Renal pelvis (tissue), 4 donors: ENCODE data around the gene DOCK1. TPM values are rescaled to one million over a fixed set of nuclear protein-coding genes. Genes with fewer than 3 reads are reported as not detected.

Experiments
- DNase-seq: peaks from one replicate; pipeline ENCODE4 v3.0.0-alpha.2; 2013
- polyA plus RNA-seq, 3 donors: library from polyadenylated mRNA; unstranded; fragments of 120-200 nt; gene quantifications; one replicate each; pipeline ENCODE4 v1.2.1, GENCODE V29; 2013; ENCODE audit not compliant: insufficient read length in 3 of 3

Gene DOCK1
- polyA plus RNA-seq, 3 donors, result 61.5 to 65.1 (median 61.9) TPM

DNA sequence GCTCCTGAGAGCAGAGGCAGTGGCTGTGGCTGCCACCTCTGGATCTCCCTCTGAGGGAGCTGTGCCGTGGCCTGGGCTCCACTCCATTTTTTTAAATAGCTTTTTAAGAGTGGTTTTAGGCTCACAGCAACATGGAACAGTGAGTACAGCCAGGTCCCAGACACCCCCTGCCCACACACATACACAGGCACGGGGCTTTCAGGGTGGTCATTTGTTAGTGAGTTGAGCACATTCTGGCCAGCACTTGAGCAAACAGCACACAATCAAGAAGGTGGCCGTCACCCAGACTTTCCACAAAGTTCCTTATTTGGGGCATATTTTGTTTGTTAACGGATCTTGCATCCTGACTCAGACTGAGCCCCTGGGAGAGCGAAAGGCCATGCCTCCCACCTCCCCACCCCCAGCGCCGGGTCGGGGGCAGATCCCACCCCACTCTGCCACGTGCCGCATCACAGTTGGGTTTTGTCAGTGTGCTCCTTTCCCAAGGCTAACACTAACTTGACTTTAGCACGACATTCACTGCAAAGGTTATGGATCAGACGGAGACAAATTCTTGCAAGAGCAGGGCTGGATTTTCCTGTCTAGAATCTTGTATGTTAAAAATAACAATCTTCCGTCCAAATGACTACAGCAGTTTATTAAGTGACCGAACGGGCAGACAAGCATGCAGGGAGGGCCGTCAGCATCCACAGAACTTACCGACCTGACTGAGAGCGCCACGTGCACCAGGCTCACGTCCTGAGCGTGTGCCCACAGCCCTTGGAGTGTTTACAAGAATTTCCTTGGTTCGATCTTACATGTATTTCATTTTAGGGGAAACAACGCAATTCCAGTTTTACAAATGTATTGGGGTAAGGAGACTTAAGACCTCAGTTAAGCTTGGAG is 487.4 kb downstream of the DOCK1 start:
- peak; percentile 51 for DNase-seq

DNA sequence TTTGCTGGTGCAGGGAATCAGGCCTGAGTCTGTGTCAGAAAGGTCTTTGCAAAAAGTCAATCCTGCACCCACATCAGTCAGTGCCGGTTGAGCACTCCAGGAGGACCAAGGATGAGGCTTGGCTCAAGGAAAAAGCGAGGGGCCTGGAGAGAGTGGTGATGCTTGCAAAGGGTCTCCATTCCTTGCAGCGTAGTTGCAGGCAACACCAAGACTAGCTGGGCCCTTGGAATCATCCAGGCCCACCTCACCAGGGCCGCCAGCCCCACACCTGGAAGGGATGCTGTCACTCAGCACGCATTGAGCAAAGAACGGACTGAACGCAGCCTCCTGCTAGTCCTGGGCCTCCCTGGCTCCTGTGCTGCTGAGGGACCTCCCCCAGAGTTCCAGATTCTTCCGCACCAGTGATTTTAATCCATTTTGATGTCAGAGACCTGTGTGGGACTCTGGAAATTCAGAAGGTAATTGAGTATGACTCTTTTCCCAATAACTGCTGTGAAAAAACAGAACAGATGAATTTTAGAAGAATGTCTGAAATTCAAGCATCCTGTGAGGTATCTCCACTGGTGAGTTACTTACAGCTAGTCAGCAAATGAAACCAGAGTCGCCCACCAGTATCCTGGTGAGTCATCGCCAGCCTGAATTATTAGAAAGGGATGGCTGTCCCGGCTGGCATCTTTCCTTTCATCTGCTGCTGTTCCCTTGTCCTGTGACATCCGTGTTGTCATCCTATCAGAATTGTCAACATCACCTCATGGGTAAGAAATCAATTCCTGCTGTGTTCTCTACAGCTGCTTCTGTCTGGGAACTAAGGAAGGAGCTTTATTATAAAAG is 493.1 kb downstream of the DOCK1 start:
- DNase-seq, result no peak

DNA sequence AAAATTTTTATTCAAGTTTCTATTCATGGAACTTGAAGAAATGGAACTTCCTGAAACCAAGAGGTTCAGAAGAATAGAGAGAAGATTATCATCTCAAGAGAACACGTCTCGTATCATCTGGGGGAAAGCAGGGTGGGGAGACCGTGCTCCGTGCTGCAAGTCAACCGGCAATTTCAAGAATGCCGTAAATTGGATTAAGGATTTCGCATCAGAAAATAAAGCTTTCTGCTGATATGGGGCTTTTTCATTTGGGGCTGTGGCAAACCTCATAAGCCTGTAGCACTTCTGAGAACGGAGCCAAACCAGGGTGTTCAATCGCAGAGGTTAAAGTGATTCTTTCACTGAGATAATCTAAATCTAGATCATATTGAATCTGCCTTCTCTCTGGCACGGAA is 493.7 kb downstream of the DOCK1 start:
- DNase-seq, result no peak

DNA sequence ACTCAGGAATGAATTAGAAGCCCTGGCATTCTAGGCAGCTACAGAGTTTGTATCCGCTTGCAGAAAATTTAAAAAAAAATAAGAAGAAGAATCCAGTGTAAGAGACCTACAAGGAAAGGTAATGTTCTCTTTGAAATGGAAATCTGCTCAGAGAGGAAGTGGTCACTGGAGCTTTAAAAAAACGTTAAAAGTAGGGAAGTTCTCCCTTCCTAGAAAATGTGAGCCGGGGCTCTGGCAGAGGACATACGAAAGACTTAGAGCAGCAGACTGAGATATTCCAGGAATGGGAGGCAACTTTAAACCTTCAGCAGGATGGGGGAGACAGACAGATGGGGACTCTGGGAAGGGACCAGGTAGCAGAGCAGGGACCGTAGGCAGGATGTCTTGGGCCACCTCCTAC is 494.4 kb downstream of the DOCK1 start:
- DNase-seq, result no peak

DNA sequence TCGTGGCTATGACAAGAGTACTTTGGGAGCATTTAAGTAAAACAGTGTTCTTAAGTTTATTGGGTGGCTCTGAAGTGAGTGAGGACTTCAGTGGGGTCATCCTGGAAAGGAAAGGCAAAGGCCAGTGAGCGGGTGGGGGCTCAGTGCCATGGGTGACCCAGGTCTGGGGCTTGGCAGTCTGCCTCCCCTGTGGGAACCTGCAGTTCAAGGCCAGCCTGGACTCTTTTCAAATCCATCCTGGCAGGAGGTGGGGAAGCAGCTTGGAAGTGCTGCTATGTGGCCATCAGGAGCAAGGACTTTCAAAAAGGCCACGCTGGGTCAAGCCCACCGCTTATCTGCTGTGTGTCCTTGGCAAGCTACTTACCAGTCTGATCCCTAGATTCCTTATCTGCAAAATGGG is 495.0 kb downstream of the DOCK1 start:
- no peak for DNase-seq

DNA sequence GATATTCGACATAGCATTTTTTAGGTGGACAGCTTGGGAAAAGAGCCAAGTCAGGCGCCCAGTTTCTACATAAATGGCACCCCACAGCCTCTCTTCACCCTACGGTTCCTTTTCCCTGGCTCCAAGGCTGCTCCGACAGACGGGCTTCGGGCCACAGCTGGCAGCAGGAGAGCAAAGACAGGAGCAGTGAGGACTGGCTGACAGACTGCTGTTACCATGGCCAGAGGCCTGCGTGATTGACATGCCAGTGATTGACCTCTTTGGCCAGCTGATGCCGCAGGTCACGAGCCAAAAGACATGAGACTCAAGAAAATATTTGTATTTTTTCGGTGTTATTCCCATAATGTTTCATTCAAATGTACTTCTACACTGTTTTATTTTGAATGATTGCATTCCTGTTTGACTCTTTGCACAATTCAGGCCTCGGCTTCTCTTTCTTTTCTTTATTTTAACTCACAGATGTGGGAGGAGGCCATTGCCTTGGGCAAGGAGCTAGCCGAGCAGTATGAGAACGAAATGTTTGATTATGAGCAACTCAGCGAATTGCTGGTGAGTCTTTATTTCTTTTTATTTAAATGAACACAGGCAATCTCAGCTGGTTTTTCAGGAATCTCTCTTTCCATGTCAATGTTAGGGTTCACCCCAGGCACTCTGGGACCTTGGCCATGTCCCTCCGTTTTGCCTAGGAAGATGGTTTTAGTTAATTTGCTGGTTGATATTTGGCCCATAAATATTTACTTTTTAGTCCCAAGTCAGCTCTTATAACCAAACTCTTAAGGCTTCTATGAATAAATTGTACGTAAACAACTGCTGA is 497.6 kb downstream of the DOCK1 start:
- no peak for DNase-seq

DNA sequence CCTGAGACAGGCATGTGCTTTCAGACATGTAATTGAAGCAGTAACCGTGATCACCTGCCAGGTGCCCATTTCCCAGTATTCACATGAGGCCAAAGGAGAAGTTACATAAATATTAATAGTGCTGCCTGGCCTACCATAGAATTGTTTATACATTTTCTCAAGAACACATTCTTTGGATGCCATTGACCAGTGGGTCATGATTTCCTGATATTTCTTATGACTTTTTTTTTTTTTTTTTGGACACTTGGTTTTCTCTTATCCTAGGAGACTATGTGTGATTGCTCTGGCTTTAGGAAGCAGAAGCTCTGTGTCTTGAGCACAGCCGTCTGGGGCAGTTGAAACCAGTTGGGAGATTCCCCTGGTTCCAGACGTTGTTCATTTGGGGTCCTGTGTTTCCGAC is 500.0 kb downstream of the DOCK1 start:
- no peak for DNase-seq

DNA sequence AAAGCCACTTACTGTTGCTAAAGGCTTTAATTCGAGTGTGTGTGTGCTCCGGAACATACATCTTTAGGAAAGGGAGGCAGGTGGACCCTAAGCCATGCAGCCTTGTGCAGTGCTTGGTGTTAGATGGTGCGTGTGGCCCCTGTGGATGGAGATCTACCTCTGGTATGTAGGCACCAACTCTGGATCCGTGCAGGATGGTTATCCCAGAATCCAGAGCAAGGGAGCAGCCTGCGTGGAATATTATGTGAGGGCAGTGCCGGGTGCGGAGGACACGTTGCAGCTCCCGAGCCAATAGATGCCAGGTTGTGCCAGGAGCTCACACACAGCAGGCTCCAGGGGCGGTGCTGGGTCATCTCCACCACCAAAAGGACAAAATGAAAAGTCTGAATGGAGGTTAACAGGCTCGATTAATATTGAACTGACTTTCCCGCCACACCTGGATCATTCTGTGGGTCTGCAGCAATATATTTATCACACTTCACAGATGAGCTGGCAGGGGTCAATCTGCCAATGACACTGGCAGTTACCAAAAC is 500.9 kb downstream of the DOCK1 start:
- no peak for DNase-seq

DNA sequence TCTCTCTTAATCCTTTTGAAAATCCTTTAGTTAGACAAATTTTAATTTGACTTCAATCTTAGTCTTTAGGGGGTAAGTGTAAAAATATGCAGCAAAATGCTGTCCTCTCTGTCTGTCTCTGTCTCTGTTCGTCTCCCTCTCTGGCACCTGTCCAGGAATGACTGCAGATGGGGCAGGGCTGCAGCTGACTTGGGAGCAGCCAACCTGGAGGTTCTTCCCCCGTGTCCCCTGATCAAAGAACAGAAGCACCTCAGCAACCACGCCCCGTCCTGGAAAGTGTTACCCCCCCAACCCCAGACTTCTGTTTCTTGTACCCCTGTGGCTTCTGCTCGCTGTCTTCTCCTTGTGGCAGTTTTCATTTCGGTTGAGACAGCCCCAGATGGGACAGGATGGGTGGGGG is 502.3 kb downstream of the DOCK1 start:
- no peak for DNase-seq

DNA sequence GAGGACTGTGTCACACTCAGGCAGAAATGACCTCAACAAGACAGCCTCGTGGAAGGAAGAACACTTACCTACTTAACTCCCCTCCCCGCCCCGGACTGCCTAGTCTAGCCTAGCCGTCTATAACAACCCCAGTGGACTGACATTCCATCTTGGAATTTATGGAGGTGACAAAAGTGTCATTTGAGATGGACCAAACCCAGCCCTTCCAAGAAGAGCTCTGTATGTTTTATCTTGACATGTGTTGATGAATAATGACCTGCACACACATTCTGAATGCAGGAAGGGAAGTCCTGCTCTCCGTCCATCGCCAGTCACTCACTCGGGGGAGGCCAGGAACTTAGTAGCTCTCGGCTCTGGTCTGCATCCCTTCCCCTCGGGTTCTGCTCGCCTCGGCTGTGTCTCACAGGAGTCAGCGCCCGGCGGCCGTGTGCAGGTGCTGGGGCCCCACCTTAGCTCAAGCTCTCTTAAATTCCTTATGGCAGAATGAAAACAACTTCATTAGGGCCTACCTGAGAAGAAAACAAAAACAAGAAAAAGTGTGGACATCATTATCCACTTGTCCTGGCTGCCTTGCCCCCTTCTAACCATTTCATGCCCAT is 503.0 kb downstream of the DOCK1 start:
- peak; percentile 19 for DNase-seq

DNA sequence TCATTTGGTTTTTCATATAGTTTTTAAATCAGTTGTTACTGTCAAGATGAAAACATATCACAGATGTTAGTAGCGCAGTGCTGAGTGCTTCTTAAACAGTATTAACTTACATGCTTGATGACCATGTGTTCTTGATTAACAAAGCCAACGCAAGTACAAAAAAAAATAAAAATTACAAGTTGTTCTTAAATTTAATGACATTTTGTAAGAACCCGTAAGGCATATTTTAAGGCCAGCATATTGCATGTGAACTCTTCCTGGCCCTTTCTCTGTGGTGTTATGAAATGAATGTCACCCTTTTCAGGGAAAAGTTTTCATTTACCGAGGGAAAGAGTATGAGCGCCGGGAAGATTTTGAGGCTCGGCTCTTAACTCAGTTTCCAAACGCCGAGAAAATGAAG is 503.5 kb downstream of the DOCK1 start:
- DNase-seq, result peak; percentile 28

DNA sequence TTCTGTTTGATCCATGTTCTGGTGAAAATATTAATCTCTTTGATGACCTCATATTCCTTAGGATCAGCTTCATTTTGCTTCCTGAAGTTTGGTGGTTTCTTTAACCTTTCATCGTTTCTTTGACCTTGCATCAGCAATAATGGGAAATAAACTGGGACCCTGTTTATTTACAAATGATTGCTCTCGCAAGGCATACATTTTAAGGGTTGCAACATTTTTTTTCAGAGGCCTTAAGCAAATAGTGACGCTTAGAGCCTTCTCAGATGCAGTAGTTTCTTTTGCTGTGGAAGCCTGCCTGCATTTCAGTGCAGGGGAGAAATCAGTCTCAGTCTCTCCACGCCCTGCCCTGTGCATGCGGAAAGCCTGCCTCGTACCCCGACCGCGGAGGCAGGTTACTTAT is 504.8 kb downstream of the DOCK1 start:
- no peak for DNase-seq

DNA sequence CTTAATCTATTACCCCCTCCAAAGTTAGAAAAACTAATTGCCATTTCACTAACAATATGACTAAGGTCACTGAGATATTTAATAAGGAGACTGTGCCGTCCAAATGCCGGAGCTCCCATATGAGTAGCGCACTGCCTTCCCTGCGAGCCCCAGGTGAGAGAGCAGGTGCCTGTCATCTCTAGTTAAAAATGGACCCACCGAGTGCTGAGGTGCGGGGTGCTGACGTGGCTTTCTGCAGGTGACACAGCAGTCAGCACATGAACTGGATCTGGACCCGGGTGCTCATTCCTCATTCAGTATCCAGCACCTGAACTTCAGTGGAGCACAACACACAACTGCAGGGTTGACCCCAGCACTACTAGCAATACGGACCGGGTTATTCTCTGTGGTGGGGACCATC is 505.8 kb downstream of the DOCK1 start:
- no peak for DNase-seq

DNA sequence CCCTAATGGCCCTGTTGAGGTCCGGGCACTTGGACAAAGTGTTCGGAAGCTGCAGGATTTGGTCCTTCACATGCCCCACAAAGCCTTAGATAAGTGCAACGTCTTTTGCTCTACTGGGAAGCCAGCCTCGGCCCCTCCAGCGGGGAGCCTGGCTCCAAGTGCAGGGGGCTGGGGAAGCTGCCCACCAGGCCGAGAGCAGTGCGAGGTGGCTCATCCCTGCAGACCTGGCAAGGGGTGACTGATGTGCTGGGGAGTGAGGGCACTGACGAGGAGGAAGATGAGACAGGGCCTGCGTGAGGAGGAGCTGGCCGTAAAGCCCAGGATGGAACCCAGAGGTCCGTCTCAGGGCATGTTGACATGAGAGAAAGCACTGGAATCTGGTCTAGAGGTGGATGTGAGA is 508.1 kb downstream of the DOCK1 start:
- no peak for DNase-seq

DNA sequence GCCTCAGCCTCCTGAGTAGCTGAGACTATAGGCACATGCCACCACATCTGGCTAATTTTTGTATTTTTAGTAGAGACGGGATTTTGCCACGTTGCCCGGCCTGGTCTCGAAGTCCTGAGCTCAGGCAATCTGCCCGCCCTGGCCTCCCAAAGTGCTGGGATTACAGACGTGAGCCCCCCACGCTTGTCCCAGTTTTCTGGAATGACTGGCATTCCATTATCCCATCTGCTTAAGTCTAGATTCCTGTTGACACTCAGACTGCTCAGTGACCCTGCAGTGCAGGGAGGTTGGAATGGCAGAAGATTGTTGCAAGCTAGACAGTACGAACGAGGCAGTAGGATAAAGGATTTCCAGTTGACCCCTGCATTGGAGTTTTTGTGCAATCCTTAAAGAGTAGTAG is 508.8 kb downstream of the DOCK1 start:
- DNase-seq, result no peak

DNA sequence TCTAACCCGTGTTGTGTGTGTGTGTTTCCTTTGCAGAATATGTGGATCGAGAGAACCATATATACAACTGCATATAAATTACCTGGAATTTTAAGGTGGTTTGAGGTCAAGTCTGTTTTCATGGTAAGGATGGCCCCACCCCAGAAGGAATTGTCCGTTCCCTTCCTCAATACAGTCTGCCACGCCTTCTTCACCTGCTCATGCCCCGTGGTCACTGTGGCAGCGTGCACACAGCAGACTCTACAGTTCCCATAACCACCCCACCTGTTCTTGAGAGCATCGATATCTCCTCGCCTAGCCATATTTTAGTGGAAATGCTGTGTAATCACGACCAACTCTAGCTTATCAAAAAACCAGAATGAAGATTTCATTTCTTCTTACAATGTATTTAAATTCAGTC is 509.9 kb downstream of the DOCK1 start:
- no peak for DNase-seq

DNA sequence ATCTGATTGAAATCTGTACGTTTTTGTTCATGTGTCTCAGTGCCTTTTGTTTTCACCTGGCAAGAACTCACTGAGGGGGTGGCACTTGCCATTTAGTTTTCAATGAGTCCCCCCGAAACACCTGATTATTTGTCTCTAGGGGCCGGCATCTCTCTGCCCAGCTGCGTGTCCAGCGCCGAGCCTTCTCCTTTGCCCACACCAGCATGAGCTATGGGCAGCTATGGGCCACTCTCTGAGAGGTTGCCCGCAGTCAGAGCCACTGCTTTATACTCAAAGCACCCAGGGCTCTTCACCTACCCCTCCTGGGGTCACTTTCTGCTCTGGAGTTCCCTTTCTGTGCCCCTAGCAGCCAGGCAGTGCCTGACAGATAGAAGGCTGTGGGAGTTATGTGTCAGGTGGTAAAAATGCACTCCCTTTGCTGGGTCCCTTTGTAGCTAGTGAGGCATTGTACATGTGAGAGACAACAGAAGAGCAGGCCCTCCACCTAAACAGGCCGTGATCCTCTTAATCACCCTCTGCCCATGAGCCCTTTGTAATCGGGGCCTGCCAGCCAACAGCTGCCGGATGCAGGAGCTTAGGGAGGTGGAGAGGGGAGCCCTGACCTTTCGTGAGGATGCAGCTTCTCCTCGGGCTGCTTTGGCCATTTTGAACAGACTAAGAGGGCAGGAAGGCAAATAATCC is 510.8 kb downstream of the DOCK1 start:
- DNase-seq, result no peak

DNA sequence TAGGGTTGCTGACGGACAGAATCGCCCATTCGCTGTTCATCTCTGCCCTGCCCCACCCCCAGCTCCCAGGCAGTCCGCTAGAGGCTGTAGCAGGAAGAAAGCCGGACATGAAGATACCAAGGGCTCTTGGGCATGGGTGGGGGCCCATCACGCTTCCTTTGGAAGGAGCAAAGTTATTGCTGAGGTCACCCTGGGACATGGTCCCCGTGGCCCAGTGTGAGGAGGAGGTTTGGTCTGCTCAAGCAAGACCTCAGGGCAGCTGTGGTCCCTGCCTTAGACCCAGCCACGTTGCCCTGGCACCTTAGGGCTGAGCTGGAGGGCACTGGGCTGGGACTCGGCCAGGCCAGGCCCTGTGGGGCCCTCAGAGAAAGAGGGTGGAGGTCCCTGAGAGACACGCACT is 511.8 kb downstream of the DOCK1 start:
- no peak for DNase-seq

DNA sequence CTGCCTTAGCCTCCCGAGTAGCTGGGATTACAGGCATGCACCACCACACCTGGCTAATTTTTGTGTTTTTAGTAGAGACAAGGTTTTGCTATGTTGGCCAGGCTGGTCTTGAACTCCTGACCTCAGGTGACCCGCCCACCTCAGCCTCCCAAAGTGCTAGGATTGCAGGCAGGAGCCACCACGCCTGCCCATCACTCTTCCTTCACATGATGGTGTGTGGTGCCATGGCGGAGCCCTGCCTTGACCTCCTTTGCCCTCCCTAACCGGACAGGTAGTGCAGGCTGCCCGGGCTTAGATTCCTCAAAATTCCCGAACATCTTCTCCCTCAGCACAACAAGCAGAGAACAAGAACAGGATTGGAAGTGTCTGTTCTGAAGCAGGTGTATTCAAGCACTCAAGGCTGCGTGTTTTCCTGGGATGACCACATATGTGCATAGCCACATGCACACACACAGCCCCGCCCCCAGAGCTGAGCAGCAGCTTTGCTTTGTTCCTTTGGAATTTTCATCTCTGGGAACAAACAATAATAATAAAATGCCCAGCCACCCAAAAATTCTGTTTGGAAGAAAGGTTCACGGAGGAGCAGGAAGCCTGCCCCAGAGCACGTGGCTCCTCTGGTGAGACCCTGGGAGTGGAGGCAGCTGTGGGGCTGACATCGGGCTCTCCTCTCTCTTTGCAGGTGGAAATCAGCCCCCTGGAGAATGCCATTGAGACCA is 512.6 kb downstream of the DOCK1 start:
- no peak for DNase-seq

DNA sequence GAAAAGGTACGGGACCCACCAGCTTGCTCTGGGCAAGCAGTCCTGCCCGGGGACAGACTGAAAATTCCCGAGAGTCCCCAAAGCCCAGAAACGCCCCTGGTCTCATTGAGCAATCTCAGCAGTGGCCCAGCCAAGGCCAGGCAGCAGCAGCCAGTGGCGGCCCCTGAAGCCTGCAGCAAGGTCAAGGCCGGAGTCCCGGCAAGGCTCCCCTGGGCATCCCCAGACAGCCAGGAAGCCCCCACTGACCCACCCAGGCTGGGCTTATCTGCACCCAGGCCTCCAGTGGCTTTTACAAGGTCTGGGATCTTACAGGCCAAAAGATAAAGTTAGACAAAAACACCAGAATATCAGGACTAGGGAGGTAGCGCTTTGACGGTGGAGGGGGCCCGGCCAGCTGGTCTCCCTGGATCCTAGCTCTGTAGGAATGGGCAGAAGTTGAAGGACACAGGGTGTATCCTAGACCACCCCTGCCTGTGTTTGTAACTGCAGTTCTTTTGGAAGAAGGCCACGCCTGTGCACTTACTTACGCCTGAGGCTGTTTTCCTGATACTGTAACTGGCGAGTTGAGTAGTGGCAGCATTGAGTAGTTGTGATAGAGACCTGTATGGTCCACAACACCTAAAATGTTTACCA is 513.4 kb downstream of the DOCK1 start:
- DNase-seq, result no peak
